Renal cortical epithelial cell (primary cell): ENCODE results near the gene ITPA. TPM values are rescaled to one million over a fixed set of nuclear protein-coding genes. Genes with fewer than 3 reads are reported as not detected.

Experiments used
- DNase-seq: peaks from one replicate; pipeline ENCODE4 v3.0.0-alpha.2; 2011; ENCODE audit warnings: low read depth
- total RNA-seq: library from RNA; depleted of rRNA; stranded (reverse); fragments of >200 nt; gene quantifications from 2 replicates; pipeline ENCODE4 v1.2.3, GENCODE V29; 2014

Gene ITPA
- total RNA-seq, 1 donor from 2014 or later, result 24.6 TPM

GRCh38 chr20:3244613-3245012, 35.3 kb downstream of the ITPA start:
- no peak for DNase-seq

DNA sequence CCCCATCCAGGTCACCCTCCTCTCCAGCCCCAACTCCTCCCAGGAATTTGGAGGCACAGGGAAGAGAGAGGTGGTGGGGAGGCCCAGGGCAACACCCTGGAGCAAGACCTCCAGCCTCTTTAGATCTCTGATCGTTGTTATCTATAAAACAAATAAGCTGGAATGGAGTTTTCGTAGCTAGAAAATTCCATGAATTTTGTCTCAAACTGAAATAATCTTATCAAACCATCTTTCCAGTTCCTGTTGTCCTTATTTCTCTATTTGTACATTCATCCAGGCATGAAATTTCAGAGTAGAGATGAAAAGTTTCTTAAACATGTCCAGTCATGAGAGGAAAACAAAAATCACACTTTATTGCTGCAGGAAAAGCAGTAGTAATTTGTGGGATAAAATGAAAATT, 35.9 kb downstream of the ITPA start:
- DNase-seq, result no peak

GRCh38 chr20:3245711-3246110, 36.4 kb downstream of the ITPA start:
- DNase-seq, result no peak

GRCh38 chr20:3246682-3247081, 37.4 kb downstream of the ITPA start:
- DNase-seq, result no peak

GRCh38 chr20:3247638-3248037, 38.3 kb downstream of the ITPA start:
- no peak for DNase-seq

GRCh38 chr20:3248167-3248992, 39.1 kb downstream of the ITPA start:
- no peak for DNase-seq

DNA sequence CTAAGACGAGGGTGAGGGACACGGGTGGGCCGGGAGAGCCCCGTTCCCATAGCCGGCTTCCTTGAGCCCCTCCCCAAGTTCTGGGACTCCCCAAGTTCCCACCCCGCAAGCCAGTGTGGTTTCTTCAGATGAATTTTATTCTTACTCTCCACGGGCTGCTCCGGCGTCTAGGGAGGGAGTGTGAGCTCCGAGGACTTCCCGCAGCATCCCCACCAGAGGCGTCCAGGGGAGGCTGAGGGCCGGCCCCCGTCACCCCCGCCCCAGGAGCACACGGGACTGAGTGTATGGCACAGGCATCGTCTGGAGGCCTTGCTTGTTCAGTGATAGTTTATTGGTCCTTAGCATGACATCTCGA, 39.7 kb downstream of the ITPA start:
- DNase-seq, result no peak

GRCh38 chr20:3250091-3250504, 40.8 kb downstream of the ITPA start:
- DNase-seq, result no peak

GRCh38 chr20:3251806-3252205, 42.5 kb downstream of the ITPA start:
- no peak for DNase-seq

DNA sequence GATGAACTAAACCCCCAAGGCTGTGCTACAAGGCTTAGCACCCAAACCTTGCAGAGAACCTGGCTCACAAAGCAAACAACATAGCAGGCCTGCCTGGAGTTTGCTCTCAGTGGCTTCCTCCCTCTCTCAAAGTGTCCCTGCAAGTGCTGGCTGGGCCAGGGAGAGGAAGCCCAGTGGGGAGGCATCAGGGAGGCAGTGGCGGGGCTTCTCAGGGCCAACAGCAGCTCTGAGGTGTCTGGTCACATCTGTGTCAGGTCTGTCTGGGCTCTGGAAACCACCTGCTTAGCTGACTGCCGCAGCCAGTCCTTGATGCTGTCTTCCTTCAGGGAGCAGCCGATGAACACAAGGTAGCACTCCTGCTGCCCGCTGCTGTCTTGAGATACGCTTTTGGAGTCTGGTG, 46.4 kb downstream of the ITPA start:
- DNase-seq, result no peak

DNA sequence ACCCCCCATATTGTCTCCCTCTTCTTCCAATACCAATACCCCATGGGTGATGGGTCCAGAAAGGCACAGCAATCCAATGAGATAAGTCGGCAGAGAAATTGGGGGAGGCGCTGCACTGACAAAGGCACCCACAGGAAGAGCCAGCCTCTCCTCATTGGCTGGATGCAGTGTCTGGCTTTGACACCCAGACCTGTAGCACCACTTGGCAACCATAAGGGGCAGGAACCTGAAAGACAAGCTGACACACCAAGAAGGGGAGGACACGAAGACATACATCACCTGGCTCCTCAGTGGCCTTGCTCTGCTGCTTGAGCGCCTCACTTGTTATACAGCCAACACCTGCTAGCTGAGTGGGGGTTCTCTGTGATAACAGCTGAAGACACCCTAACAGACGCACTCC, 49.1 kb downstream of the ITPA start:
- DNase-seq, result no peak

DNA sequence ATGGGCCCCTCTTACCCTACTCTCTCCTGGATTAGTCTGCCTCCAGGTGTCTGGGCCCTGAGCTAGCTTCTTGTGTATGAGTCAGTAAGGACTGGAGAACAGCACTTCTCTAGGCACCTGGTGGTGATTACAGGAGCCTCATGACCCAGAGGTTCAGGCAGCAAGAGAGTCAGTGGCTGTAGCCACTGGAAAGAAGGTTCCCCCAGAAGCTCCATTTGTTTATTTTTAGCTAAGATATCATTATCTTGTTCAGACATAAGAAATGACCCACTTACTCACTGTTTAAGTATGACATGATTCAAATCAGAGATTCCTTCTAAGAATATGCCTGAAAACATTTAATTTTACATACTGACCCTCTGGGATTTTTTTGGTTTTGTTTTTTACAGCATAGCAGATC, 53.3 kb downstream of the ITPA start:
- DNase-seq, result no peak

GRCh38 chr20:3270051-3270450, 60.8 kb downstream of the ITPA start:
- no peak for DNase-seq

DNA sequence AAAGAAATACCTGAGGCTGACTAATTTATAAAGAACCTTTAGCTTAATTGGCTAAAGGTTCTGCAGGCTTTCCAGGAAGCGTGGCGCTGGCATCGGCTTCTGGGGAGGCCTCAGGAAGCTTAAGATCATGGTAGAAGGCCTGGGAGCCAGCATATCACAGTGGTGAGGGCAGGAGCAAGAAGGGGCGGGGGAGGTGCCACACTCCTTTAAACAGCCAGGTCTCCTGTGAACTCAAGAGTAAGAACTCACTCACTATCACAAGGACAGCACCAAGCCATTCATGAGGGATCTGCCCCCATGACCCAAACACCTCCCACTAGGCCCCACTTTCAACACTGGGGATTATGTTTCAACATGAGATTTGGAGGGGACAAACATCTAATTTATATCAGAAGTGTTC, 64.1 kb downstream of the ITPA start:
- no peak for DNase-seq

Other genes with a start within 250 kb of the ITPA start
- not detected in 2 replicates for gene GNRH2, start 165.9 kb upstream of the ITPA start, total RNA-seq
- gene MRPS26, start 163.4 kb upstream of the ITPA start, total RNA-seq, result 31.2 and 36.6 TPM in 2 replicates
- not detected in 2 replicates for gene OXT, start 137.9 kb upstream of the ITPA start, total RNA-seq
- not detected in 2 replicates for gene AVP, start 124.8 kb upstream of the ITPA start, total RNA-seq
- 22.7 and 29.4 TPM in 2 replicates for gene FASTKD5, start 49.6 kb upstream of the ITPA start, total RNA-seq
- gene UBOX5, start 49.6 kb upstream of the ITPA start, total RNA-seq, result 2.1 and 4.2 TPM in 2 replicates
- gene LZTS3, start 35.9 kb upstream of the ITPA start, total RNA-seq, result 21.7 and 23.5 TPM in 2 replicates
- 26.6 and 68.0 TPM in 2 replicates for gene DDRGK1, start 4.8 kb upstream of the ITPA start, total RNA-seq
- gene SLC4A11, start 29.7 kb downstream of the ITPA start, total RNA-seq, result 3.1 and 3.8 TPM in 2 replicates
- 6.8 and 22.0 TPM in 2 replicates for gene DNAAF9, start 198.2 kb downstream of the ITPA start, total RNA-seq